Measurements from ENCODE around the gene TLN1.

The TLN1 gene

GRCh38 chr9:35664531-35665470 is 67.2 kb downstream of the TLN1 start, which contains the start of gene ARHGEF39:
Gene ARHGEF39 (minus strand): TSS chr9:35665195. CDS start chr9:35665169, 26 bp downstream.
- H3K4me3 Mint-ChIP-seq, result peak within 1 kb of the TSS; percentile 86
- H3K9me3 Mint-ChIP-seq, result no peaks in the 10 kb centered on the region
- peak within 1 kb of the TSS; percentile 57 for H3K27ac Mint-ChIP-seq
- H3K27me3 Mint-ChIP-seq, result no peaks in the 10 kb centered on the region
- H3K4me1 Mint-ChIP-seq (ENCODE audit: low read depth), result peaks cover 50% of the 10 kb centered on the region
- H3K36me3 Mint-ChIP-seq (ENCODE audit: low read depth), result peaks cover 29% of the 10 kb centered on the region

GRCh38 chr9:35662437-35662836 is 69.6 kb downstream of the TLN1 start:
- no peak overlapping the region for H3K4me3 Mint-ChIP-seq
- peaks cover 4% of the 10 kb centered on the region for H3K27me3 Mint-ChIP-seq
- H3K36me3 Mint-ChIP-seq (ENCODE audit: low read depth), result peaks cover 43% of the 10 kb centered on the region
- H3K27ac Mint-ChIP-seq, result no peak overlapping the region
- H3K4me1 Mint-ChIP-seq (ENCODE audit: low read depth), result peaks cover 66% of the 10 kb centered on the region
- no peaks in the 10 kb centered on the region for H3K9me3 Mint-ChIP-seq

DNA sequence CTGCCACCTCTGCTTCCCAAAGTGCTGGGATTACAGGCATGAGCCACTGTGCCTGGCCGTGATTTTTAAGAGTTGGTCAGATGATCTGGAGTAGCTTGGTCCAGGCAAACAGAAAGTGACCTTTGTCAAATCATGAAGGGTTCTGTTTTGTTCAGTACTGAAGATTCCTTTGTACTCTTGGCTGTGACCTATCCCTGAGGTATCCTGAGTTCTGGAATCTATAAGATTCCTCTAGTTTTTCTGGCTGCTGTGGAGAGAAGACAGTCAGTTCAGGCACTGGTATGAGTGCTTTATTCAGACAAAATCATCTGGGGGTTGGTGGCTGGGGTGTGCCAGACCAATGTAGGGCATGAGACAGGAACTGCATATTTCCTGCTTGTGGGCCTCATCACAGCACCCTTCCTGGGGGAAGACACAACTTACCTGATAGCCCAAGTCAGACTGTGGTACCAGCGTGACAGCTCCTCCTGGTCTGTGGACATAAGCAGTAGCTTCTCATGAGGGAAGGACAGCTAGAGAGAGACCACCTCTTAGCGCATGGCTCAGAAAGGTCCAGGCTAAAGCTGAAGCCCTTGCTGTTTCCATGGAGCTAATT is 70.1 kb downstream of the TLN1 start:
- Mint-ChIP-seq H3K36me3 (ENCODE audit: low read depth) (peaks cover 43% of the 10 kb centered on the region), H3K4me1 (ENCODE audit: low read depth) (peaks cover 72% of the 10 kb centered on the region), H3K9me3 (no peaks in the 10 kb centered on the region), H3K4me3 (peak overlapping the region; percentile 11), H3K27ac (peak overlapping the region; percentile 46), H3K27me3 (peaks cover 4% of the 10 kb centered on the region)

DNA sequence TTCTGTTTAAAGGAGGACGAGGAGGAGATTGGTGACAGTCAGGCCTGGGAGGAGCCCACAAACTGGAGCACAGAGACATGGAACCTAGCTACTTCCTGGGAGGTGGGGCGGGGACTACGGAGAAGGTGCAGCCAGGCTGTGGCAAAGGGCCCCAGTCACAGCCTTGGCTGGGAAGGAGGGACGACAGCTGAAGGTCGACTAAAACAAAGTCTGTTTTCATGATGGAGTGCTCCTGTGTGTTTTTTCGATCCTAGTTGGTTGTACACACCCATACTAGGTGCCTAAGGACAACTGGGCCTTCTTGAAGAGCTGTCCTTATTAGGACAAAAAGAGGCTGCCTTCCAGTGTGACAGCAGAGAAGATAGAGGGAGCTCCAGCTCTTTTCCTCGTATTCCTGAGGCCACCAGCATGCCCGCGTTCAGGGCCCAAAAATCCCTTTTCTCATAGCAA is 71.0 kb downstream of the TLN1 start:
- peaks cover 43% of the 10 kb centered on the region for H3K36me3 Mint-ChIP-seq (ENCODE audit: low read depth)
- H3K27ac Mint-ChIP-seq, result no peak overlapping the region
- H3K4me3 Mint-ChIP-seq, result no peak overlapping the region
- H3K4me1 Mint-ChIP-seq (ENCODE audit: low read depth), result peaks cover 78% of the 10 kb centered on the region
- H3K9me3 Mint-ChIP-seq, result no peaks in the 10 kb centered on the region
- peaks cover 4% of the 10 kb centered on the region for H3K27me3 Mint-ChIP-seq

DNA sequence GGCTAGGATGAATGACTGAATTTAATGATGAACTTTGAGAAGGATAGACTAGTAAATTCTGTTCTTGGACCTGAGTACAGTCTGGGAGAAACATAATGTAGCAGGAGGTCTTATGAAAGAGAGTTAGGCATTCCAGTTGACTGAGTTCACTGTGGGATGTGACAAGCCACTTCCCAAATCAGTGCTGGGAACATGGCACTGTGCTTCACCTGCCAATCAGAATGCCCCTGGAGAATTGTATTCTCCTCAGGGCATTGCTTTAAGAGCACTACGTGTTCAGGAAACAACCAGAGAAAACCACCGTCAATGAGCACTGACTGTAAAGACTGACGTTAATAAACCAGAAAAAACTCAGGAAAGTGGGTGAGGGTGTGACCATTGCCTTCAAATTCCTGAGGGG is 72.7 kb downstream of the TLN1 start:
- Mint-ChIP-seq H3K27me3 (peaks cover 4% of the 10 kb centered on the region), H3K36me3 (ENCODE audit: low read depth) (peaks cover 43% of the 10 kb centered on the region), H3K4me1 (ENCODE audit: low read depth) (peaks cover 70% of the 10 kb centered on the region)

GRCh38 chr9:35658968-35659220 is 73.1 kb downstream of the TLN1 start:
- Mint-ChIP-seq H3K27me3 (peaks cover 4% of the 10 kb centered on the region), H3K4me3 (peak overlapping the region; percentile 87), H3K36me3 (ENCODE audit: low read depth) (peaks cover 43% of the 10 kb centered on the region), H3K27ac (peak overlapping the region; percentile 81), H3K9me3 (no peaks in the 10 kb centered on the region), H3K4me1 (ENCODE audit: low read depth) (peaks cover 70% of the 10 kb centered on the region)

More for the DNA sequence above, 72.7 kb downstream of the TLN1 start:
- peak overlapping the region; percentile 81 for H3K27ac Mint-ChIP-seq
- H3K9me3 Mint-ChIP-seq, result no peaks in the 10 kb centered on the region
- H3K4me3 Mint-ChIP-seq, result peak overlapping the region; percentile 87

DNA sequence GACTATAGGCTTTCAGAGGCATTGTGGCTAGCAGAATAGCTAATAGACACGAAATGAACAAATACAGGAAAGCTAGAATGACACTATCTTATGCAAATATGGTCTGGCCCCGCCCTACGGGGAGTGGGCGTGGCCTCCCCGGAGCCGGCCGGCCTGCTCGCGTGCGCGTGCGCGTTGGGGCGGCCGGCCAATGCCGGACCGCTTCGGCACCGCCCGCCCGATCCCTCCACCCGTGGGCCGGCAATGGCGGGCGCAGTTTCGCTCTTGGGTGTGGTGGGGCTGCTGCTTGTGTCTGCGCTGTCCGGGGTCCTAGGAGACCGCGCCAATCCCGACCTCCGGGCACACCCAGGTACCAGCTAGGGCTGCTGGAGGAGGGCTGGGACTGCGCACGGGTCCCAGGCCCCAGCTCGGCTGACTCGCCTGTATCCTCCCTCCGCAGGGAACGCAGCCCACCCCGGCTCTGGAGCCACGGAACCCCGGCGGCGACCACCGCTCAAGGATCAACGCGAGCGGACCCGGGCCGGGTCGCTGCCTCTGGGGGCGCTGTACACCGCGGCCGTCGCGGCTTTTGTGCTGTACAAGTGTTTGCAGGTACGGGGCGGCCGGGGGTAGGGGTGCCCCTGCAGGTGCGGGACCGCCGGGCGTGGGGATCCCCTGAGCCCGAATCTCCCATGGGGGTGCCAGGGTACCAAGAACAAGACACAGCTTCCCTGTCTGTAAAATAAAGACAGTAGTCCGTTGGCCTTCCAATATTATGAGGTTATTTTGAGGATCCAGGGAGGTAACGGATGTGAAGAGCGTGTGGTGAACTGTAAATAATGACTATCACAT is 73.6 kb downstream of the TLN1 start, which contains the start of gene CCDC107:
CCDC107 (plus strand) TSS at position 156 of the 831 bp plus-strand sequence; CDS start at position 244, 88 bp downstream.
- peak within 1 kb of the TSS; percentile 100 for H3K27ac Mint-ChIP-seq
- H3K4me1 Mint-ChIP-seq (ENCODE audit: low read depth), result peaks cover 68% of the 10 kb centered on the region
- H3K9me3 Mint-ChIP-seq, result no peaks in the 10 kb centered on the region
- H3K36me3 Mint-ChIP-seq (ENCODE audit: low read depth), result peaks cover 43% of the 10 kb centered on the region
- peak within 1 kb of the TSS; percentile 87 for H3K4me3 Mint-ChIP-seq
- peaks cover 4% of the 10 kb centered on the region for H3K27me3 Mint-ChIP-seq

DNA sequence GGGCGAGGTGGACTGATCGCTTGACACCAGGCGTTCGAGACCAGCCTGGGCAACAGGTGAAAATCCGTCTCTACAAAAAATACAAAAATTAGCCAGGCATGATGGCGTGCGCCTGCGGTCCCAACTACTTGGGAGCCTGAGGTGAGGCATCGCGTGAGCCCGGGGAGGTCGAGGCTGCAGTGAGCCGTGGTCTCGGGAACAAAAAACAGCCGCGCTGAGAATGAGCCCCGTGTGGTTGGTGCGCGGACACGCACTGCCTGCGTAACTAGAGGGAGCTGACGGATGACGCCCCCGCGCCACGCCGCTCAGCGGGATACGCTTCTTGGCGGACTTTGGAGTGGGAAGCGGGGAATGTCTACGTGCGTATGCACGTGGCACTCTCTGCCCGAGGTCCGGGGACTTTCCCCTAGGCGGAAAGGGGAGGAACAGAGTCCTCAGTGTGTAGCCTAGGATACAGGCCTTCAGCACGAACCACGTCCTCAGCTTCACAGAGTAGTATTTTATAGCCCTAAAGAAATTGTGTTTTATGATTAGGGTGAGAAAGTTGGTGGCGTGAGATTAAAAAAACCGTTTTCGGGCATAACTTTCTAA is 74.4 kb downstream of the TLN1 start, which contains the start of gene RMRP:
RMRP (minus strand) TSS at position 474 of the 591 bp plus-strand sequence.
- Mint-ChIP-seq H3K4me3 (peak within 1 kb of the TSS; percentile 87), H3K9me3 (no peaks in the 10 kb centered on the region), H3K27ac (peak within 1 kb of the TSS; percentile 100), H3K27me3 (peaks cover 4% of the 10 kb centered on the region), H3K4me1 (ENCODE audit: low read depth) (peaks cover 61% of the 10 kb centered on the region), H3K36me3 (ENCODE audit: low read depth) (peaks cover 37% of the 10 kb centered on the region)

GRCh38 chr9:35656831-35657545 is 75.0 kb downstream of the TLN1 start:
- peaks cover 33% of the 10 kb centered on the region for H3K36me3 Mint-ChIP-seq (ENCODE audit: low read depth)
- peak overlapping the region; percentile 100 for H3K27ac Mint-ChIP-seq
- H3K4me1 Mint-ChIP-seq (ENCODE audit: low read depth), result peaks cover 56% of the 10 kb centered on the region
- peaks cover 4% of the 10 kb centered on the region for H3K27me3 Mint-ChIP-seq
- peak overlapping the region; percentile 87 for H3K4me3 Mint-ChIP-seq
- H3K9me3 Mint-ChIP-seq, result no peaks in the 10 kb centered on the region

DNA sequence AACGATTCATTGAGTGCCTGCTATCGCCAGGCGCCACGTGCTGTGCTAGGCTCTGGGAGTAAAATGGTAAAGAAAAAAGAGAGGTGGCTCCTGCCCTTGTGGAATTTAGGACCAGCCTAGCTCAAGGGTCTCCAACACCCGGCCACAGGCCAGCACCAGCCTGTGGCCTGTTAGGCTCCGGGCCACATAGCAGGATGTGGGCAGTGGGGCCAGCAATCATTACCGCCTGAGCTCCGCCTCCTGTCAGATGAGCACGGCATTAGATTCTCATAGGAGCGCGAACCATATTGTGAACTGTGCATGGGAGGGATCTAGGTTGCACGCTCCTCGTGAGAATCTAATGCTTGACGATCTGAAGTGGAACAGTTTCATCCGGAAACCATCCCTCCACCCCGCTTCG is 75.6 kb downstream of the TLN1 start:
- Mint-ChIP-seq H3K27me3 (peaks cover 4% of the 10 kb centered on the region), H3K36me3 (ENCODE audit: low read depth) (peaks cover 29% of the 10 kb centered on the region), H3K9me3 (no peaks in the 10 kb centered on the region), H3K4me3 (peak overlapping the region; percentile 87), H3K4me1 (ENCODE audit: low read depth) (peaks cover 57% of the 10 kb centered on the region), H3K27ac (peak overlapping the region; percentile 100)

DNA sequence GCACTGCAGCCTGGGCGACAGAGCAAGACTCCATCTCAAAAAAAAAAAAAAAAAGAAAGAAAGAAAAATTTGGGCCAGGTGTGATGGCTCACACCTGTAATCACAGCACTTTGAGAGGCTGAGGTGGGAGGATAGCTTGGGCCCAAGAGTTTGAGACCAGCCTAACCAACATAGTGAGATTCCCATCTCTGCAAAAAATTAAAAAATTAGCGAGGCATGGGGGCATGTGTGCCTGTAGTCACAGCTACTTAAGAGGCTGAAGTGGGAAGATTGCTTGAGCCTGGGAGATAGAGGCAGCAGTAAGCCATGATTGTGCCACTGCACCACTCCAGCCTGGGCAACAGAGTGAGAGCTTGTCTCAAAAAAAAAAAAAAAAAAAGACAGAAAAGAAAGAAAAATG is 78.4 kb downstream of the TLN1 start:
- no peaks in the 10 kb centered on the region for H3K9me3 Mint-ChIP-seq
- H3K27me3 Mint-ChIP-seq, result peaks cover 4% of the 10 kb centered on the region
- peaks cover 4% of the 10 kb centered on the region for H3K36me3 Mint-ChIP-seq (ENCODE audit: low read depth)
- no peak overlapping the region for H3K4me3 Mint-ChIP-seq
- peaks cover 52% of the 10 kb centered on the region for H3K4me1 Mint-ChIP-seq (ENCODE audit: low read depth)
- no peak overlapping the region for H3K27ac Mint-ChIP-seq

GRCh38 chr9:35652829-35653209 is 79.2 kb downstream of the TLN1 start:
- peaks cover 2% of the 10 kb centered on the region for H3K27me3 Mint-ChIP-seq
- H3K4me1 Mint-ChIP-seq (ENCODE audit: low read depth), result peaks cover 57% of the 10 kb centered on the region
- H3K9me3 Mint-ChIP-seq, result no peaks in the 10 kb centered on the region
- peaks cover 2% of the 10 kb centered on the region for H3K36me3 Mint-ChIP-seq (ENCODE audit: low read depth)
- H3K27ac Mint-ChIP-seq, result no peak overlapping the region
- H3K4me3 Mint-ChIP-seq, result no peak overlapping the region

- peak overlapping the region; percentile 92 for H3K27ac Mint-ChIP-seq
- peak overlapping the region; percentile 86 for H3K4me3 Mint-ChIP-seq
- no peaks in the 10 kb centered on the region for H3K36me3 Mint-ChIP-seq (ENCODE audit: low read depth)
- peaks cover 57% of the 10 kb centered on the region for H3K4me1 Mint-ChIP-seq (ENCODE audit: low read depth)
- no peaks in the 10 kb centered on the region for H3K27me3 Mint-ChIP-seq
- no peaks in the 10 kb centered on the region for H3K9me3 Mint-ChIP-seq
Observed at GRCh38 chr9:35651956-35652828, 79.8 kb downstream of the TLN1 start.

Measured in stimulated activated naive CD8-positive, alpha-beta T cell treated with anti-CD3 and anti-CD28 coated beads, Interleukin-15, Interleukin-2, amounts not matched to agents 100 ng/mL and 50 ng/mL, for 24 hours (primary cell).